Measurements from ENCODE around the gene PRR5L.

The PRR5L gene

GRCh38 chr11:36358436-36358835 is 62.3 kb downstream of the PRR5L start:
- DNase-seq (ENCODE audit: low read depth), result no peak

- no peak for DNase-seq (ENCODE audit: low read depth)
Measured at GRCh38 chr11:36360318-36360717, 64.2 kb downstream of the PRR5L start.

DNA sequence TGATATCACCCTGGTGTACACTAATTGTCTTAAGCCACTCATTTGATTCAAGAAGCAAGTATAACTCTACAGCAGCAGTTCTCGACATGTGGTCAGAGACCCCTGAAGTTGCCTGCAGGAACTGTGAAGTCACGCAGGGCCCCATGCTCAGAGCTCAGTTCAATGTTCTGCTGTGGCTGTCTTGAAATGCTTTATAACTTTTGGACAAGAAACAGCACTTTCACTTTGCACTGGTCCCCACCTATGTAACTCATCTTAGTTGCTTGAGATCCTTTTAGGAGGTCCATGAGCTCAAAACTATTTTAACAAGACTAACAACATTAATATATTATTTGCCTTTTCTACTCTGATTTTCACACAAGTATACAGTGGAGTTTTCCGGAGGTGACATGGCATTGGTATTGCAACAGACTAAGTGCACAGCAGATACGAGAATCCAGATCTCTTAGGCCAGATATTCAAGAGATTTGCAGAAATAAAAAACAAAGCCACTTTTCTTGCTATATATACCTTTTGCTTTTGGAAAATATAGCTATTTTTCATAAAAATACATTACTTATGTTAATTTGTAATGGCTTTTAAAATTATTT is 64.8 kb downstream of the PRR5L start:
- no peak for DNase-seq (ENCODE audit: low read depth)

GRCh38 chr11:36361472-36361871 is 65.4 kb downstream of the PRR5L start:
- no peak for DNase-seq (ENCODE audit: low read depth)

- no peak for DNase-seq (ENCODE audit: low read depth)
Measured at GRCh38 chr11:36361901-36362391, 65.9 kb downstream of the PRR5L start.

DNA sequence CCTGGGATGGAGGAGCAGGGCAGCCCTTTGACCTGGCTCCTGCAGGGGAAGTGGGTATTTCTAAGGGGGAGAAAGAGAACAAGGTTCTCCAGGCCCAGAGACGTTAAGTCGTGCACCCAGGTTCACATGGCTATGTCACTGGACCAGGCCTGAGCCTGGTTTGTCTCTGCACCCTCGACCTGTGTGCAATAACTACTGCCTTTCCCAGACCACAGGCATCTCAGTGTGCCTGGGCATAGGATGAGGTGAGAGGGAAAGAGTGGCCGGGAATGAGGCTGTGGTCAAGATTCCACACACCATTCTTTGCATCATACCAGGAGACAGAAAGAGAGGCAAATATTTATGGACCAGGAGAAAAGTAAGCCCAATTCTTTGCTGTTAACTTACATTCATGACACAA is 66.8 kb downstream of the PRR5L start:
- no peak for DNase-seq (ENCODE audit: low read depth)

DNA sequence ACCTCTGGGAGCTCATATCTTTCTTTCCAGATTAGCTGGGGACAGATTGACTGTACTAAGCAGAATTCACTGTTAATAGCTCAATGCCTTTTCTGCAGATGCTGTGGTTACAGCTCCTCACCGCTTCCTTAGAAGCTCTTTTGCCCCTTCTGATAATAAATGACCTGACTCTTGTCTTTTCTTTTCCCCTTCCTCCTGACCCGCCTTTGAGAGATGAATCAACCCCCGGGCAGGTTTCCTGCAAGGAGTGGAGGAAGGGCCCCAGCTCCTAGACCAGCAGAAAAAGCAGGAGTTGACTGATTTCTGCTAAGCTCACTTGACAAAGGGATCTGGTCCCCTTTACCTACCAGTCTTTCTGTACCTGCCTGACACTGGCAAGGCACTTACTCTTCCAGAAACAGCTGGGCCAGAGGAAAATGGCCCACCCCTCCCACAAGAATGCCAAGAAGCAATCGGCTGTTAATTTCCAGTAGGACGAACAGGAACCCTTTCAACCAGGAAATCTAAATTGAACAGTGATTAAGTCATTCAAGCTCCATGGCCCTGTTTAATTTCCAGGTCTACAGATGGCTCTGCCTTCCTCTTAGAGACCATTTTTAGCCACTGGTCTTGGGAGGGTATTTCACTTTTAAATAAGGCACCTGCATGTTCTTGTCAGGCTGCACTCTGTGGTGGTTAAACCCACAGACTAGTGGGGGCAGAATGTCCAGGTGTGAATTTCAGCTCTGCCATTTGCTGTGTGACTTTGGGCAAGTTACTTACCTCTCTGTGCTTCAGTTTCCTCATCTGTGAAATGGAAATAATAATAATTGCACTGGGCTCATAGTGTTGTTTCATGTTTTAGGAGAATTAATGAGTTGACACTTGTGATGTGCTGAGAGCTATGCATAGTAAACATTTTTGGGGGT is 67.5 kb downstream of the PRR5L start:
- DNase-seq (ENCODE audit: low read depth), result no peak

DNA sequence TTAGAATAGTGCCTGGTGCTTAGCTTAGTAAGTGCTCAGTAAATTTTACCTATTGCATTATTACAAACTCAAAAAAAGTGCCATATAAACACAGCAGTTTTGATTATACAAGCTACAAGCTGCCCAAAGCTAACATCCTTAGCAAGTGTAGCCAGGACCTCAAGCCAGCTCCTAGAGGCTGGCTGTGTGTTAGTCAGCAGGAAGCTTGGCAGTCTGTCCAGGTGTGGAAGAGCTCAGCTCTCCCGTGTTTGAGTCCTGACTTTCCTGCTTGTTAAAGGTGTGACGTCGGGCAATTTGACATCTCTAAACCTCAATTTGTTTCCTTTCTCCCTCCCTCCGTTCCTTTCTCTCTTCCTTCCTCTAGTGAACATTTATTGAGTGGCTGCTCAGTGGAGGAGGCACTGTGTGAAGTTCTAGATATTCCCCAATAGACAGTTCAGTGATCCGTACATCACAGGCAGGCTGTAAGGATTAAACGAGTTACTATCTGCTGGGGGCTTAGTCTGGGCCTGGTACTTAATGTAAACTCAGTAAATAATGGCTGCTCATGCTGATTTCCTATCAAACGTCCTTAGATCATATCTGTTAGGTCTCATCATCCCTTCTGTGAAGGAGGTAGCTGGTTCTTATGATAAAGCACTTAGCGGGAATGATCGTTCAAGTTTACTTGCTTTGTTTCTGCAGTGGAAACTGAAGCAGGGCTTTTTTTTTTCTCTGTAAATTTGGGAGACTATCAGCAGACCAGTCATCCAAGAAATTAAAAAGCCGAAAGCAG is 68.7 kb downstream of the PRR5L start:
- DNase-seq (ENCODE audit: low read depth), result no peak

DNA sequence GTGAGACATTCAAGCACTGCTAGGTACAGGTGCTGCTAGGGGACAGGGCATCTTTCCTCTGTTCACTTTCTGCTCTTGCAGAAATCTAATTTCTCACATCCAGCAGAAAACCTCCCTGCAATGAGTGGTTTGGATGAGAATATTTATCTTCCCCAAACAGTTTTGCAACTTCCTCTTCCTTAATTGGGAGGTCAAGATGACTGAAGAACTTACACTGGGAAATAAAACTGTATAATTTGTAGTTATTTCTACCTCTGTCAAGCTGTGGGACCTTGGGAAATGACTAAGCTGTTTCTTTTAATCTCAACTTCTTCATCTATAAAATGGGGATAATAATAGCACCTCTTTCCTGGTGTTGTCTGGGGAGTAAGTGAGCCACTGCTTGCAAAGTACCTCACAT is 69.8 kb downstream of the PRR5L start:
- no peak for DNase-seq (ENCODE audit: low read depth)

DNA sequence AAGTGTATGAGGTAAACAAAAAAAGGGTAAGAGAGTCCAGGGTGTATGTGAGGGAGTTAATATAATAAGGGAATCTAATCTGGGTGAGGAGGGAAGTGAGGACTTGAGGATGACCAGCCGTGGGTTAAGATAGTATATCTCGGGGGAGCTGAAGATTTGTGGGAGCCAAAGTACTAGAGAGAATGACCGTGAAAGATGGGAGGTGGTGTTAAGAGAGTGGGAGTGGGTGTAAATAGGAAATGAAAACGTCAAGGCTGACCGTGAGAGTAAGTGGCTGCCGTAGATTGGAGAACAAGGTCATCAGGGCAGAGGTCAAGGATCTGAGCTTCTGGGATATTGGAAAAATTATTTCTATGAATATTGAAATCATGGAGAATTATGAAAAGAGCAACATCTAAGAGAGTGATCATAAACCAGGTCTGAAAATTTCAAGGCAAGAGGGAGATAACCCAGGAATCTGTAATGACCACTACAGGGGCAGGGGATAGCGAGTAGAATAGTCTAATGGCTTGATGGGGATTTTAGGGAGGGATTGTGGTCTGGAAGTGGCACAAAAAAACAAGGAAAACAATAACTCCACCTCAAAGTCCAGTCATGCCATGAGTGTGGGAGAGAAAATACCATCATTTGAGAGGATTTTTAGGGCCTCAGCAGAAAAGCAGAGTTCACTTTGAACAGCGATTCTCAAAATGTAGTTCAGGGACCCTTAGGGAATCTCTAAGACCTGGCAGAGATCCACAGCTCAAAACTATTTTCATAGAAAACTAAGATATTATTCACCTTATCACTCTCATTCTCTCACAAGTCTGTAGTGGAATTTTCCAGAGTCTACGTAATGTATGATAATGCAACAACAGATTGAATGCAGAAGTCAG is 72.0 kb downstream of the PRR5L start:
- DNase-seq (ENCODE audit: low read depth), result no peak

GRCh38 chr11:36371181-36371580 is 75.1 kb downstream of the PRR5L start:
- DNase-seq (ENCODE audit: low read depth), result no peak

DNA sequence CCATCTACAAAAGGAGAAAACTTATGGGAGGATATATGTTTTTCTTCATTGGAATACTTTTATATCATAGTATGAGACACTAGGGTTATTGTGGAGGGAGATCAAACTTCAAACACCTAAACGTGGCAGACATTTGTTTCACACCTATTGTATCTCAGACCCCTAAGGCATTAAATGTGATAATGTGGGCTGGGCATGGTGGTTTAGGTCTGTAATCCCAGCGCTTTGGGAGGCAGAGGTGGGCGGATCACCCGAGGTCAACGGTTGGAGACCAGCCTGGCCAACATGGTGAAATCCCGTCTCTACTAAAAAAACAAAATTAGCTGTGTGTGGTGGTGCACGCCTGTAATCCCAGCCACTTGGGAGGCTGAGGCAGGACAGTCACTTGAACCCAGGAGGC is 75.5 kb downstream of the PRR5L start:
- DNase-seq (ENCODE audit: low read depth), result no peak

GRCh38 chr11:36372101-36372771 is 76.1 kb downstream of the PRR5L start:
- no peak for DNase-seq (ENCODE audit: low read depth)

DNA sequence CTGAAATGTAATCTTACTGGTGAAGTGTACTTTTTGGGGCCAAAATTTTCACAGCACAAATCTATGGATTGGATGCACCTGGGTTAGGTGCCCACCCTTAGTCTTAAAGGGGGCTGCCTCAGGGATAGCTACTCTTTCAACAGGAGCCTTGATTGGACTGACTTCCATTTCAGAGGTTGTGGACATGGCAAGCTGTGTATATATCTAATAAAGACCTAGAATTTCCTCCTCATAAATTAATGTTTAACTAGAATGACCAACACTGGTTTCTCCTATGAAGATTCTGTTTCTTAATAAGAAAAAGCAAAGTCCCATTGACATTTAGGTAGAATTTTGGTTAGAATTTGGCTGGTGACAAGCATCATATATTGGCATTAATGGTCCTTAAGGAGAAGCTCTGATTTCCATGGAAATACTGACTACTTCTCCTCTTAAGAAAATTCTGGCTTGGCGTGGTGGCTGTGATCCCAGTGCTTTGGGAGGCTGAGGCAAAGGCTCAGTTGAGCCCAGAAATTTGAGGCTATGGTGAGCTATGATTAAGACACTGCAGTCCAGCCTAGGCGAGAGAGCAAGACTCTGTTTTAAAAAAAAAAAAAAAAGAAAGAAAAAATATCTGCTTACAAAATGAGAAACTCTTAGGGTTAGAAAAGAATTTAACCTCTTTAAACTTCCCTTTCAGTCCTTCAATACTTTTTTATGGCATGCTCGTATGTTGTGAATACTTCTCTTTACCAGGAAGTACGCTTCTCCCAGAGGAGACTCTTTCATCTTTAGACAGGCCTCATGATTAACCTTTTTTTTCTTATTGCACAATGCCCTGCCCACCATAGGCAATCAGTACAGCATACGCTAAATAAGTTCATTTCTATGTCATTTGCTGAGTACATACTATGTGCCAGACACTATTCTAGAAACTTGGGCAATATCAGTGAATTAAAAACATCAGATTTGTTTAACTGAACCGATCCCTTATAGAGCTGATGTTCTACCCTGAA is 77.2 kb downstream of the PRR5L start:
- no peak for DNase-seq (ENCODE audit: low read depth)

GRCh38 chr11:36374726-36375125 is 78.6 kb downstream of the PRR5L start:
- DNase-seq (ENCODE audit: low read depth), result no peak

GRCh38 chr11:36375353-36376008 is 79.4 kb downstream of the PRR5L start:
- DNase-seq (ENCODE audit: low read depth), result no peak

- no peak for DNase-seq (ENCODE audit: low read depth)
Measured at GRCh38 chr11:36376009-36376887, 80.2 kb downstream of the PRR5L start.
